Hepatocyte (in vitro differentiated cells): ENCODE results near the gene TNFAIP8L3. TPM values are rescaled to one million over a fixed set of nuclear protein-coding genes. Genes with fewer than 3 reads are reported as not detected.

Experiments
- DNase-seq: peaks from one replicate; pipeline ENCODE4 v3.0.0-alpha.2; 2016; ENCODE audit warnings: low spot score
- H2AFZ ChIP-seq: fragments of 200-600 bp; sonication (generic); 2 replicates; pipeline ENCODE4 v1.6.0; 2016; ENCODE audit warnings: antibody characterized with exemption, mild to moderate bottlenecking
- H3K27ac ChIP-seq: fragments of 200-600 bp; sonication (generic); 2 replicates; pipeline ENCODE4 v1.5.1; 2016; ENCODE audit warnings: mild to moderate bottlenecking
- H3K27me3 ChIP-seq: fragments of 200-600 bp; sonication (generic); 2 replicates; pipeline ENCODE4 v1.6.1; 2016
- H3K36me3 ChIP-seq: fragments of 200-600 bp; sonication (generic); replicated peaks from 2 replicates; pipeline ENCODE4 v1.5.1; 2016; ENCODE audit warnings: low read depth; ENCODE audit not compliant: insufficient read depth
- H3K4me1 ChIP-seq: fragments of 200-600 bp; sonication (generic); 2 replicates; pipeline ENCODE4 v1.5.1; 2016; ENCODE audit warnings: mild to moderate bottlenecking, moderate library complexity; ENCODE audit not compliant: insufficient read depth
- H3K4me2 ChIP-seq: fragments of 200-600 bp; sonication (generic); 2 replicates; pipeline ENCODE4 v1.6.0; 2016
- H3K4me3 ChIP-seq: fragments of 200-600 bp; sonication (generic); 2 replicates; pipeline ENCODE4 v1.5.1; 2016; ENCODE audit warnings: mild to moderate bottlenecking
- H3K79me2 ChIP-seq: fragments of 200-600 bp; sonication (generic); 2 replicates; pipeline ENCODE4 v1.6.0; 2017; ENCODE audit warnings: mild to moderate bottlenecking
- H3K9me2 ChIP-seq: fragments of 200-600 bp; sonication (generic); replicated peaks from 2 replicates; pipeline ENCODE4 v1.6.0; 2017; ENCODE audit warnings: mild to moderate bottlenecking; ENCODE audit not compliant: insufficient read depth
- H3K9me3 ChIP-seq: fragments of 200-600 bp; sonication (generic); 2 replicates; pipeline ENCODE4 v1.5.1; 2016; ENCODE audit warnings: low read depth, mild to moderate bottlenecking
- H4K20me1 ChIP-seq: fragments of 200-600 bp; sonication (generic); 2 replicates; pipeline ENCODE4 v1.6.0; 2016; ENCODE audit warnings: mild to moderate bottlenecking; ENCODE audit not compliant: insufficient read depth, poor library complexity, severe bottlenecking
- EZH2 ChIP-seq: fragments of 200-600 bp; sonication (generic); IDR thresholded peaks from 2 replicates; pipeline ENCODE4 v1.6.1; 2016; ENCODE audit warnings: antibody characterized with exemption, mild to moderate bottlenecking, borderline replicate concordance
- EZH2phosphoT487 ChIP-seq: fragments of 200-600 bp; sonication (generic); IDR thresholded peaks from one replicate; pipeline ENCODE4 v1.6.1; 2018; ENCODE audit warnings: antibody characterized with exemption, mild to moderate bottlenecking, low read depth, moderate library complexity; ENCODE audit not compliant: unreplicated experiment, severe bottlenecking
- WGBS: methylation state at CpG from one replicate; pipeline ENCODE4 v1.1.6; 2016; ENCODE audit warnings: low lambda C conversion rate; ENCODE audit errors: missing lambda C conversion rate; 5-methylcytosine and 5-hydroxymethylcytosine counted together
- polyA plus RNA-seq: library from polyadenylated mRNA; unstranded; fragments of >200 nt; fragmentation: Nextera tagmentation; extraction: Ambion mirVana; gene quantifications from 2 replicates; pipeline ENCODE4 v1.2.1, GENCODE V29; 2016
- total RNA-seq: library from RNA; depleted of rRNA; stranded (reverse); fragments of >200 nt; gene quantifications from 2 replicates; pipeline ENCODE4 v1.2.3, GENCODE V29; 2014
- TF ChIP-seq, protein P1 (sequence below): fragments of 200-600 bp; sonication (generic); IDR thresholded peaks from 2 replicates; pipeline ENCODE4 v1.5.1; 2016; ENCODE audit warnings: antibody characterized with exemption, mild to moderate bottlenecking; ENCODE audit not compliant: poor library complexity

Gene TNFAIP8L3
- total and polyA plus RNA-seq, 2 experiments from 2014 or later, result 2.4 to 3.4 TPM

- H3K4me1 ChIP-seq, result no peaks in the 10 kb centered on the region
- no peak for DNase-seq
- H4K20me1 ChIP-seq, result no peaks in the 10 kb centered on the region
- H3K36me3 ChIP-seq, result no peaks in the 10 kb centered on the region
- TF ChIP-seq, protein P1, sequence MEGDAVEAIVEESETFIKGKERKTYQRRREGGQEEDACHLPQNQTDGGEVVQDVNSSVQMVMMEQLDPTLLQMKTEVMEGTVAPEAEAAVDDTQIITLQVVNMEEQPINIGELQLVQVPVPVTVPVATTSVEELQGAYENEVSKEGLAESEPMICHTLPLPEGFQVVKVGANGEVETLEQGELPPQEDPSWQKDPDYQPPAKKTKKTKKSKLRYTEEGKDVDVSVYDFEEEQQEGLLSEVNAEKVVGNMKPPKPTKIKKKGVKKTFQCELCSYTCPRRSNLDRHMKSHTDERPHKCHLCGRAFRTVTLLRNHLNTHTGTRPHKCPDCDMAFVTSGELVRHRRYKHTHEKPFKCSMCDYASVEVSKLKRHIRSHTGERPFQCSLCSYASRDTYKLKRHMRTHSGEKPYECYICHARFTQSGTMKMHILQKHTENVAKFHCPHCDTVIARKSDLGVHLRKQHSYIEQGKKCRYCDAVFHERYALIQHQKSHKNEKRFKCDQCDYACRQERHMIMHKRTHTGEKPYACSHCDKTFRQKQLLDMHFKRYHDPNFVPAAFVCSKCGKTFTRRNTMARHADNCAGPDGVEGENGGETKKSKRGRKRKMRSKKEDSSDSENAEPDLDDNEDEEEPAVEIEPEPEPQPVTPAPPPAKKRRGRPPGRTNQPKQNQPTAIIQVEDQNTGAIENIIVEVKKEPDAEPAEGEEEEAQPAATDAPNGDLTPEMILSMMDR, result no peak
- TF ChIP-seq EZH2phosphoT487 (no peak), EZH2 (no peak)
- no peaks in the 10 kb centered on the region for H3K9me2 ChIP-seq
- H3K4me2 ChIP-seq, result no peak overlapping the region
- H3K79me2 ChIP-seq, result no peaks in the 10 kb centered on the region
- no peaks in the 10 kb centered on the region for H3K9me3 ChIP-seq
- 91% methylated on average over 16 of the region's 16 CpGs for WGBS
- no peaks in the 10 kb centered on the region for H3K27me3 ChIP-seq
- no peak overlapping the region for H3K27ac ChIP-seq
- no peak overlapping the region for H3K4me3 ChIP-seq
- H2AFZ ChIP-seq, result no peak overlapping the region
These were observed 18.0 kb downstream of the TNFAIP8L3 start for GRCh38 chr15:51076524-51077220.

DNA sequence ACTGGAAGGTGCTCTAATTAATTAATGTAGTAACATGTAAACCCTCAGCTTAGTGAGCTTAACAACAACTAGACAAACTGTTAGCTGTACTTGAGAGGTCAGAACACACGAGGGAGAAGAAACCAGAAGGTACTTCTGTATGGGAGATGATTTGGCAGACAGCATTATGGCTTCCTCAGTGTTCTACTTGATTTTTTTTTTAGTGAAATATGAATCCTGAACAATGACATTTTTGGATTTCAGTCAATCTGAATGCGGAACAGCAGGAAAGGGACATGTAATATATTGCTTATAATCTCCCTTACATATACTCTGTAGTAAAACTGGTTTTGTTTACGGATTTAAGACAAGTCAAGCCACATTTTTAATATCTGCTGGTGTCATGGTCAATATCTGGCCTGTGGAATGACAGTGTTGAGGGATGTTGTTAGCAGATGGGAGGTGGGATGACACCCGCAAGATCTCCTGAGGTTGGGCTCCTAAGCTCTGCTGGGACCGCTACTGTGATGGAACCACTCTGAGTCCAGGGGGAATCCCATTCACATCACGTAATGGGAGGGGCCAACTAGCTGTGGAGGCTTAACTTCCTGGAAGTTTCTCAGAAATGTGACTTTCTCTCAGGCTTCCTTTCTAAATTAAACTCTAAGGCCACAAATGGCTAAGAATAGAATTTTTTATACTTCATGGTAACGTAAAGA lies 18.7 kb downstream of the TNFAIP8L3 start:
- Histone ChIP-seq H3K4me3 (no peak overlapping the region), H3K9me2 (no peaks in the 10 kb centered on the region), H3K79me2 (no peaks in the 10 kb centered on the region), H3K36me3 (no peaks in the 10 kb centered on the region), H3K9me3 (no peaks in the 10 kb centered on the region), H3K4me1 (no peaks in the 10 kb centered on the region), H3K27ac (no peak overlapping the region), H3K27me3 (no peaks in the 10 kb centered on the region), H4K20me1 (no peaks in the 10 kb centered on the region), H2AFZ (no peak overlapping the region), H3K4me2 (no peak overlapping the region)
- 85% methylated on average over 7 of the region's 7 CpGs for WGBS
- TF ChIP-seq, protein P1, result no peak
- TF ChIP-seq EZH2 (no peak), EZH2phosphoT487 (no peak)
- DNase-seq, result no peak

GRCh38 chr15:51075364-51075763 lies 19.3 kb downstream of the TNFAIP8L3 start:
- Histone ChIP-seq H2AFZ (no peak overlapping the region), H3K27me3 (no peaks in the 10 kb centered on the region), H3K9me2 (no peaks in the 10 kb centered on the region), H4K20me1 (no peaks in the 10 kb centered on the region), H3K4me1 (no peaks in the 10 kb centered on the region), H3K27ac (no peak overlapping the region), H3K9me3 (no peaks in the 10 kb centered on the region), H3K4me3 (no peak overlapping the region), H3K36me3 (no peaks in the 10 kb centered on the region), H3K4me2 (no peak overlapping the region), H3K79me2 (no peaks in the 10 kb centered on the region)
- no peak for DNase-seq
- no peak for TF ChIP-seq EZH2phosphoT487
- 84% methylated on average over 5 of the region's 5 CpGs for WGBS

GRCh38 chr15:51074926-51075325 lies 19.8 kb downstream of the TNFAIP8L3 start:
- Histone ChIP-seq H3K36me3 (no peaks in the 10 kb centered on the region), H4K20me1 (no peaks in the 10 kb centered on the region), H3K4me2 (no peak overlapping the region), H3K9me2 (no peaks in the 10 kb centered on the region), H3K27ac (no peak overlapping the region), H3K9me3 (no peaks in the 10 kb centered on the region), H3K79me2 (no peaks in the 10 kb centered on the region), H3K4me1 (no peaks in the 10 kb centered on the region), H3K27me3 (no peaks in the 10 kb centered on the region), H2AFZ (no peak overlapping the region), H3K4me3 (no peak overlapping the region)
- no peak for DNase-seq
- WGBS, result 94% methylated on average over 5 of the region's 5 CpGs
- TF ChIP-seq EZH2phosphoT487 (no peak), EZH2 (no peak)
- TF ChIP-seq, protein P1, result no peak
